Neural crest cell (in vitro differentiated cells): ENCODE data around the gene MAP4K5. TPM values are rescaled to one million over a fixed set of nuclear protein-coding genes. Genes with fewer than 3 reads are reported as not detected.
"Not testable (repeated sequence)": the region's sequence is repeated elsewhere in the genome, so short reads cannot be mapped to it uniquely, and the experiment has no call there.

Source experiments
- DNase-seq: peaks from one replicate; pipeline ENCODE4 v3.0.0; 2021; ENCODE audit warnings: low read depth, mixed read lengths, low spot score
- H3K27ac Mint-ChIP-seq: one replicate; pipeline ENCODE4 v1.8.0; 2021; ENCODE audit warnings: mild to moderate bottlenecking, mixed read lengths; ENCODE audit not compliant: unreplicated experiment
- H3K27me3 Mint-ChIP-seq: 2 replicates; pipeline ENCODE4 v1.8.0; 2021; ENCODE audit warnings: low read depth, mild to moderate bottlenecking, mixed read lengths
- H3K36me3 Mint-ChIP-seq: 2 replicates; pipeline ENCODE4 v1.8.0; 2021; ENCODE audit warnings: low read depth, mild to moderate bottlenecking, mixed read lengths
- H3K4me1 Mint-ChIP-seq: 2 replicates; pipeline ENCODE4 v1.8.0; 2021; ENCODE audit warnings: mixed read lengths
- H3K4me3 Mint-ChIP-seq: one replicate; pipeline ENCODE4 v1.8.0; 2021; ENCODE audit warnings: mild to moderate bottlenecking, mixed read lengths
- H3K9me3 Mint-ChIP-seq: 2 replicates; pipeline ENCODE4 v1.8.0; 2021; ENCODE audit warnings: mixed read lengths
- total RNA-seq: library from RNA; stranded (reverse); gene quantifications from 2 replicates; pipeline ENCODE4 v1.2.1, GENCODE V29; 2021
- TF ChIP-seq, protein P1 (sequence below): fragments of 200-600 bp; sonication (generic); conservative IDR thresholded peaks from 2 replicates; pipeline ENCODE4 v1.5.0; 2021; ENCODE audit warnings: antibody characterized with exemption, mild to moderate bottlenecking

MAP4K5 gene
- total RNA-seq, 1 donor from 2014 or later, result 67.9 TPM

DNA sequence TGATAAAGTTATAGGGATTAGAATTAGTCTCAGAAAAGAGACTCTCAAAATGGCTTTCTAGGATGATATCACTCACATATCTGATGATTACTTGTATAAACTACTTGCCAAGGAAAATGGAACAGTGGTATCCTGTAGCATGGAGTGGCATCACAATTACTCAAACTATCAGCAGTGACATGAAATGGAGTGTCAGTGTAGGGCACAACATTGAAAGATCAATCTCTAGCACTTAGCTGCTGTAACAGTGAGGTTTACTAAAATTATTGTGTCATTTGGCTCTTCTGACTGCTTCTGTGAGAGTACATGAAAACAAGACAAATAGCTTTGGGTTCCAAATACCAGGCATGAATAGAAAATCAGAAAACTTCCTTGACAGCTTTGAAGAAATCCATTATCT lies 6.7 kb upstream of the MAP4K5 start:
- no peak overlapping the region for H3K4me3 Mint-ChIP-seq
- no peak for DNase-seq
- no peaks in the 10 kb centered on the region for H3K27me3 Mint-ChIP-seq
- H3K9me3 Mint-ChIP-seq, result peaks cover 13% of the 10 kb centered on the region
- no peak overlapping the region for H3K27ac Mint-ChIP-seq
- peaks cover 6% of the 10 kb centered on the region for H3K36me3 Mint-ChIP-seq
- TF ChIP-seq, protein P1, sequence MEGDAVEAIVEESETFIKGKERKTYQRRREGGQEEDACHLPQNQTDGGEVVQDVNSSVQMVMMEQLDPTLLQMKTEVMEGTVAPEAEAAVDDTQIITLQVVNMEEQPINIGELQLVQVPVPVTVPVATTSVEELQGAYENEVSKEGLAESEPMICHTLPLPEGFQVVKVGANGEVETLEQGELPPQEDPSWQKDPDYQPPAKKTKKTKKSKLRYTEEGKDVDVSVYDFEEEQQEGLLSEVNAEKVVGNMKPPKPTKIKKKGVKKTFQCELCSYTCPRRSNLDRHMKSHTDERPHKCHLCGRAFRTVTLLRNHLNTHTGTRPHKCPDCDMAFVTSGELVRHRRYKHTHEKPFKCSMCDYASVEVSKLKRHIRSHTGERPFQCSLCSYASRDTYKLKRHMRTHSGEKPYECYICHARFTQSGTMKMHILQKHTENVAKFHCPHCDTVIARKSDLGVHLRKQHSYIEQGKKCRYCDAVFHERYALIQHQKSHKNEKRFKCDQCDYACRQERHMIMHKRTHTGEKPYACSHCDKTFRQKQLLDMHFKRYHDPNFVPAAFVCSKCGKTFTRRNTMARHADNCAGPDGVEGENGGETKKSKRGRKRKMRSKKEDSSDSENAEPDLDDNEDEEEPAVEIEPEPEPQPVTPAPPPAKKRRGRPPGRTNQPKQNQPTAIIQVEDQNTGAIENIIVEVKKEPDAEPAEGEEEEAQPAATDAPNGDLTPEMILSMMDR, result no peak
- H3K4me1 Mint-ChIP-seq, result peaks cover 6% of the 10 kb centered on the region

DNA sequence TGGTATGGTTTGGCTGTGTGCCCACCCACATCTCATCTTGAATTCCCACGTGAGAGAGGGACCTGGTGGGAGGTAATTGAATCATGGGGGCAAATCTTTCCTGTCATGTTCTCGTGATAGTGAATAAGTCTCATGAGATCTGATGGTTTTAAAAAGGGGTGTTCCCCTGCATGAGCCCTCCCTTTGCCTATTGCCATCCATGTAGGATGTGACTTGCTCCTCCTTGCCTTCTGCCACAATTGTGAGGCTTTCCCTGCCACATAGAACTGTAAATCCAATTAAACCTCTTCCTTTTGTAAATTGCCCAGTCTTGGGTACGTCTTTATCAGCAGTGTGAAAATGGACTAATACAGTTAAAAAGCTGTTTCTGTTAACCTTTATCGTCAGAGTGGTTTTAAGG lies 5.7 kb upstream of the MAP4K5 start:
- Mint-ChIP-seq H3K9me3 (peaks cover 13% of the 10 kb centered on the region), H3K4me1 (peaks cover 12% of the 10 kb centered on the region)
- H3K27me3 Mint-ChIP-seq, DNase-seq, H3K27ac Mint-ChIP-seq, H3K4me3 Mint-ChIP-seq, H3K36me3 Mint-ChIP-seq: not testable (repeated sequence)

DNA sequence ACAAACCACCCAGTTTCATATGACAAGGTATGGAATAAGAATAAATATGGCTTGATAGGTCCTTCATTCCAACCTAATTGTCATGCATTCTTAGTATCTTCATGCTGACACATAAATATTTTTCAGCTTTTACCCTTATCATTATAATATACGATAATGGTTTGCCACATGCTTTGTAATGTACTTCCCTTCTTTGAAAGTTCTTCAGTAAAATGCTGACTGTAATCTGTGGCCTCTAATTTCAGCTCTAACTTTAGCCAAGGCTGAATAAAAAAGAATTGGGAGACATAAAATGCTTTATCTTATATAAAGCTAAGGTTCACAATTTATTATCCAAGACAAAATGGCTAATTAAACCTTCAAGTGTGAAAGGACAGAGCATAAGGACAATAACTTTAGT lies 2.6 kb upstream of the MAP4K5 start:
- H3K36me3 Mint-ChIP-seq, result peaks cover 6% of the 10 kb centered on the region
- peaks cover 10% of the 10 kb centered on the region for H3K9me3 Mint-ChIP-seq
- H3K4me1 Mint-ChIP-seq, result peaks cover 31% of the 10 kb centered on the region
- no peaks in the 10 kb centered on the region for H3K27me3 Mint-ChIP-seq
- TF ChIP-seq, protein P1, result no peak
- no peak overlapping the region for H3K27ac Mint-ChIP-seq
- no peak for DNase-seq
- H3K4me3 Mint-ChIP-seq, result peak overlapping the region; percentile 31

DNA sequence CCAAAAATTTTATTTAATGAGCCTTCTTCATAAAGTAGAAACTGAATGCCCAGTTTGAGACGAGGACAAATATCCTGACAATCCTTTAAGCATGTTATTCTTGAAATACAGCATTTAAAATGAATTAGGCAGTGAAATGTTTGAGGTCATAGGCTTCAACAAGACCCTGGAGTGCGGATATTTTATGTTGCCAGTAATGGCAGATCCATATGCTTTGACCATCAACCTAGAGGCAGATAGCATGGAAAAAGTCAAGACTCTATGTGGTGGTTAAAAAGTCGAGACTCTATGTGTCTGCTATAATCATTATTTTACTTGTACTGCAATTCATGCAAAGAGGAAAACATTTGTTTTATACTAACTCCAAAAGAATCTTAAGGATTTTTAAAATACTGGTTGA lies 2.0 kb upstream of the MAP4K5 start:
- H3K9me3 Mint-ChIP-seq, result peaks cover 10% of the 10 kb centered on the region
- DNase-seq, result no peak
- peaks cover 37% of the 10 kb centered on the region for H3K4me1 Mint-ChIP-seq
- no peak overlapping the region for H3K27ac Mint-ChIP-seq
- H3K27me3 Mint-ChIP-seq, result no peaks in the 10 kb centered on the region
- peaks cover 6% of the 10 kb centered on the region for H3K36me3 Mint-ChIP-seq
- TF ChIP-seq, protein P1, result no peak
- H3K4me3 Mint-ChIP-seq, result no peak overlapping the region

DNA sequence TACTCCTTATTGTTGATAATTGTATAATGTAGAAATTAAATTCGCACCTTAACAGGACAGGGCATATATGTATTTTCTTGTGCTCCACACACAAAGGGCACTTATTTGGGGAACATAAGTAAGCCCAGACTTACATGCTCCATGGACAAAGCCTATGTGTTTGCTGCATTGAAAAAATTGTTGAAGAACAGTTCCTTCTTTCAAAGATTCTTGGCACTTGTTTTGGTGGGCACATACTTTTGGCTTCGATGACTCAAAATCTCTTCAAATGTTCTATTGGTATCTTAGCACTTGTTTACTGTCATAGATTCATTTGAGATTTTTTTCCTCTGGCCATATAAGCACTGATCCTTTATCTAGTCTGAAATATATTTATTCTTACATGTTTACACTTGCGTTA lies 1.4 kb upstream of the MAP4K5 start:
- Mint-ChIP-seq H3K4me1 (peaks cover 43% of the 10 kb centered on the region), H3K36me3 (peaks cover 6% of the 10 kb centered on the region), H3K4me3 (peak overlapping the region; percentile 84), H3K9me3 (peaks cover 10% of the 10 kb centered on the region), H3K27ac (peak overlapping the region; percentile 6), H3K27me3 (no peaks in the 10 kb centered on the region)
- DNase-seq, result no peak
- TF ChIP-seq, protein P1, result no peak

DNA sequence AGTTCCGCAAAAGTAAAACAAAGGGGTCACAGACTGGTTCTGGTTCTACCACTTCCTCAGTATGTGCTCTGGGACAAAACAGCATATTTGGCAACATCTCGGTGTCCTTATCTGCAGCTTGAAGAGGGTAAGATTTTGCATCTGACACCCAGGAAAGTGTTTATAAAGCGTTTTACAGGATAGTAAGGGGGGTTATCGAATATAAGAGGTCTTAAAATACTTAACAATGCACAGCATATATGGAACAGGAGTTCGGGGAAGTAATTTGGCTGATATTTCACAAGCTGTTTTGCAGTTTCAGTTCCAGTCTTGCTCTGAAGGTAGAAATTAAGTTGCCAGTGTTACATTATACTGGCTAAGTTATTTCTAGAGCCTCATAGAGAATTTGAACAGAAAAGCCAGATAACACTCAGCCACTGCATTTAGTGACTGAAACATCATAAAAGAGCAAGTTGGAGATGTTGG lies 904 bp upstream of the MAP4K5 start:
- Mint-ChIP-seq H3K27ac (no peak overlapping the region), H3K9me3 (peaks cover 9% of the 10 kb centered on the region), H3K4me3 (peak overlapping the region; percentile 84), H3K27me3 (no peaks in the 10 kb centered on the region), H3K4me1 (peaks cover 45% of the 10 kb centered on the region), H3K36me3 (peaks cover 6% of the 10 kb centered on the region)
- TF ChIP-seq, protein P1, result no peak
- no peak for DNase-seq
